Prostate gland (tissue), 2 donors: ENCODE measurements around the gene PRKAR1B. TPM values are rescaled to one million over a fixed set of nuclear protein-coding genes. Genes with fewer than 3 reads are reported as not detected.
"Not testable (repeated sequence)": the region's sequence is repeated elsewhere in the genome, so short reads cannot be mapped to it uniquely, and the experiment has no call there.

Experiments used
- DNase-seq: peaks from one replicate; pipeline ENCODE4 v3.0.0-alpha.2; 2019; ENCODE audit warnings: low spot score
- H3K27ac ChIP-seq, 2 donors: fragments of 200-600 bp; sonication (generic); 2 replicates each; pipeline ENCODE4 v1.5.1; 2017 to 2019
- H3K27me3 ChIP-seq: fragments of 200-600 bp; sonication (generic); replicated peaks from 2 replicates; pipeline ENCODE4 v1.5.1; 2019; ENCODE audit not compliant: insufficient read depth
- H3K36me3 ChIP-seq, 2 donors: fragments of 200-600 bp; sonication (generic); 1 replicate in 1 of 2; 2 replicates in 1 of 2; pipeline versions ENCODE4 v1.5.1 to v1.8.1; 2017 to 2019
- H3K4me1 ChIP-seq: fragments of 200-600 bp; sonication (generic); replicated peaks from 2 replicates; pipeline ENCODE4 v1.5.1; 2019
- H3K4me3 ChIP-seq, 2 donors: fragments of 200-600 bp; sonication (generic); 2 replicates each; pipeline ENCODE4 v1.5.1; 2017 to 2019
- H3K9me3 ChIP-seq: fragments of 200-600 bp; sonication (generic); 2 replicates; pipeline ENCODE4 v1.5.1; 2017
- CTCF ChIP-seq, 4 experiments: fragments of 200-600 bp in 2 of 4; fragments of 450-650 bp in 2 of 4; sonication (generic) in 2 of 4; IDR thresholded peaks; 1 replicate in 3 of 4; 2 replicates in 1 of 4; pipeline ENCODE4 v1.5.1; 2016 to 2019; ENCODE audit warnings: antibody characterized with exemption in 4 of 4, mild to moderate bottlenecking in 2 of 4, moderate library complexity in 2 of 4
- POLR2A ChIP-seq: fragments of 450-650 bp; IDR thresholded peaks from one replicate; pipeline ENCODE4 v1.6.1; 2016; ENCODE audit warnings: antibody characterized with exemption, mild to moderate bottlenecking
- POLR2AphosphoS5 ChIP-seq: sonication (generic); formaldehyde crosslinking; IDR thresholded peaks from one replicate; pipeline ENCODE4 v1.6.1; 2017; ENCODE audit warnings: antibody characterized with exemption
- WGBS: methylation state at CpG from one replicate; pipeline ENCODE4 v1.1.5; 2018; 5-methylcytosine and 5-hydroxymethylcytosine counted together
- intact Hi-C: fragments of 100-400 bp; cut with DNase I; formaldehyde crosslinking; loops from one replicate; pipeline ENCODE4 v1.14.2; 2022
- total RNA-seq, 2 donors: library from RNA; depleted of rRNA; stranded (reverse); fragments of >200 nt; gene quantifications; one replicate each; pipeline ENCODE4 v1.1.0, GENCODE V29; 2016

PRKAR1B gene
- total RNA-seq, 2 donors from 2014 or later = 20.2 to 44.8 TPM

GRCh38 chr7:756231-756927 is 29.3 kb upstream of the PRKAR1B start:
- intact Hi-C loops = no loop called here
- no peak overlapping the region for H3K4me3 ChIP-seq
- 92% methylated on average over 30 of the region's 30 CpGs for WGBS
- no peaks in the 10 kb centered on the region for H3K4me1 ChIP-seq
- H3K27me3 ChIP-seq = no peaks in the 10 kb centered on the region
- no peak overlapping the region for H3K27ac ChIP-seq
- H3K9me3 ChIP-seq = no peaks in the 10 kb centered on the region
- peaks cover 0 to 11% of the 10 kb centered on the region in 2 donors for H3K36me3 ChIP-seq
- no peak for TF ChIP-seq CTCF (IDR thresholded peaks at IDR 0.05)
- no peak for TF ChIP-seq POLR2AphosphoS5
- TF ChIP-seq POLR2A = no peak
- no peak for DNase-seq

DNA sequence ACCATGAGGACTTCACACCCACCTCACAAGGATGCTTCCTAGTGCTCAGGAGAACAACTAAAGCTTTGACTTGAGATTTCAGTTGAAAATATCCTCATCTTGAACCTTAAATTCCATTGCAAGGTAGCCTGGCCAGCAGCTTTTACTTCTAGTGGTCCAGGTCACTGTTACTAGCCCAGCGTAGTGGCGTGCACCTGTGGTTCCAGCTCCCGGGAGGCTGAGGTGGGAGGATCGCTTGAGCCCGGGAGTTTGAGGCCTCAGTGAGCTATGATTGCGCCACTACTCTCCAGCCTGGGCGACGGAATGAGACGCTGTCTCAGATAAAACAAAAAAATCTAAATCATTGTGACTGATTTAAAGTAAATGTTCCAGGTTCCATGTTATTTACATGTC is 28.3 kb upstream of the PRKAR1B start:
- H3K36me3 ChIP-seq = peaks cover 0 to 11% of the 10 kb centered on the region in 2 donors
- DNase-seq = no peak
- TF ChIP-seq POLR2A = no peak
- no peaks in the 10 kb centered on the region for H3K9me3 ChIP-seq
- intact Hi-C loops = no loop called here
- H3K4me3 ChIP-seq = no peak overlapping the region
- 82% methylated on average over 9 of the region's 9 CpGs for WGBS
- no peaks in the 10 kb centered on the region for H3K4me1 ChIP-seq
- no peak overlapping the region for H3K27ac ChIP-seq
- no peaks in the 10 kb centered on the region for H3K27me3 ChIP-seq

- Histone ChIP-seq H3K27me3 (no peaks in the 10 kb centered on the region), H3K36me3 (peaks cover 0 to 11% of the 10 kb centered on the region in 2 donors), H3K4me3 (no peak overlapping the region), H3K27ac (no peak overlapping the region), H3K4me1 (no peaks in the 10 kb centered on the region), H3K9me3 (no peaks in the 10 kb centered on the region)
- TF ChIP-seq POLR2A = no peak
- TF ChIP-seq CTCF (IDR thresholded peaks at IDR 0.05) = no peak
- TF ChIP-seq POLR2AphosphoS5 = no peak
- 90% methylated on average over 49 of the region's 49 CpGs for WGBS
- no peak for DNase-seq
- intact Hi-C loops = no loop called here
These were observed 27.7 kb upstream of the PRKAR1B start for GRCh38 chr7:754531-755412.

DNA sequence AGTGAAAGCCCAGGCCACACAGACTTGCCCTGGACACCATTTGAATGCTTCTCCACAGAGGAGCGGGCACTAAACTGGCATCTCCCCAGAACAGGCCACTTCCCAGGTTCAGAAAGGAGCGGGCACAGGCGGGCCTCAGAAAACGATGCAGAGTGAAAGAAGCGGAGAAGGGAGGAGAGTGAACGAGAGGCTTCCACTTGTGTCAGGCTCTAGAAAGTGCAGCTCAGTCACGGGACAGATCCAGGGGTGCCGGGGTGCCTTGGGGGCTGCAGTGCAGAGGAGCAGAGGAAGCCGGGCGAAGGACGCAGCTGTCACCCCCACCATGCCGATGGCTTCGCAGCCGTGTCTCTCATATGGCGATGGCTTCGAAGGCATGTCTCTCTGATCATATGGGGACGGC is 26.1 kb upstream of the PRKAR1B start:
- DNase-seq = no peak
- no peaks in the 10 kb centered on the region for H3K9me3 ChIP-seq
- TF ChIP-seq CTCF (IDR thresholded peaks at IDR 0.05) (no peak), POLR2AphosphoS5 (no peak), POLR2A (no peak)
- peaks cover 0 to 11% of the 10 kb centered on the region in 2 donors for H3K36me3 ChIP-seq
- H3K27me3 ChIP-seq = no peaks in the 10 kb centered on the region
- no peak overlapping the region for H3K27ac ChIP-seq
- H3K4me3 ChIP-seq = no peak overlapping the region
- intact Hi-C loops = no loop called here
- H3K4me1 ChIP-seq = peaks cover 3% of the 10 kb centered on the region
- WGBS = 95% methylated on average over 17 of the region's 17 CpGs

GRCh38 chr7:752256-752655 is 25.2 kb upstream of the PRKAR1B start:
- WGBS = 89% methylated on average over 33 of the region's 33 CpGs
- H3K27ac ChIP-seq, H3K4me3 ChIP-seq, H3K36me3 ChIP-seq, H3K27me3 ChIP-seq, H3K9me3 ChIP-seq, DNase-seq, H3K4me1 ChIP-seq, intact Hi-C loops: not testable (repeated sequence)
